ENCODE data around the gene PLPP4. TPM values are rescaled to one million over a fixed set of nuclear protein-coding genes. Genes with fewer than 3 reads are reported as not detected.

Gene PLPP4
- total RNA-seq, 1 experiment from 2014 or later = 14.7 TPM

- DNase-seq (ENCODE audit: low spot score) = no peak
Observed at GRCh38 chr10:120486671-120487205, 29.7 kb downstream of the PLPP4 start.

GRCh38 chr10:120490288-120490687, 33.3 kb downstream of the PLPP4 start:
- no peak for DNase-seq (ENCODE audit: low spot score)

- no peak for DNase-seq (ENCODE audit: low spot score)
Observed at GRCh38 chr10:120492346-120492745, 35.3 kb downstream of the PLPP4 start.

GRCh38 chr10:120493411-120494312, 36.6 kb downstream of the PLPP4 start:
- DNase-seq (ENCODE audit: low spot score) = no peak

GRCh38 chr10:120494313-120494710, 37.3 kb downstream of the PLPP4 start:
- DNase-seq (ENCODE audit: low spot score) = no peak

GRCh38 chr10:120495226-120496009, 38.4 kb downstream of the PLPP4 start:
- DNase-seq (ENCODE audit: low spot score) = peak; percentile 53

GRCh38 chr10:120499883-120500282, 42.9 kb downstream of the PLPP4 start:
- no peak for DNase-seq (ENCODE audit: low spot score)

GRCh38 chr10:120503689-120504088, 46.7 kb downstream of the PLPP4 start:
- no peak for DNase-seq (ENCODE audit: low spot score)

- DNase-seq (ENCODE audit: low spot score) = peak; percentile 10
Observed at GRCh38 chr10:120504227-120504626, 47.2 kb downstream of the PLPP4 start.

GRCh38 chr10:120505056-120505455, 48.0 kb downstream of the PLPP4 start:
- no peak for DNase-seq (ENCODE audit: low spot score)

GRCh38 chr10:120505866-120506265, 48.8 kb downstream of the PLPP4 start:
- DNase-seq (ENCODE audit: low spot score) = no peak

GRCh38 chr10:120506674-120507073, 49.6 kb downstream of the PLPP4 start:
- DNase-seq (ENCODE audit: low spot score) = no peak

- no peak for DNase-seq (ENCODE audit: low spot score)
Observed at GRCh38 chr10:120507175-120507574, 50.1 kb downstream of the PLPP4 start.

GRCh38 chr10:120507651-120508050, 50.6 kb downstream of the PLPP4 start:
- DNase-seq (ENCODE audit: low spot score) = no peak

GRCh38 chr10:120508393-120508792, 51.4 kb downstream of the PLPP4 start:
- peak; percentile 90 for DNase-seq (ENCODE audit: low spot score)

- no peak for DNase-seq (ENCODE audit: low spot score)
Observed at GRCh38 chr10:120508966-120509365, 51.9 kb downstream of the PLPP4 start.

GRCh38 chr10:120511165-120511564, 54.1 kb downstream of the PLPP4 start:
- DNase-seq (ENCODE audit: low spot score) = peak; percentile 34

- DNase-seq (ENCODE audit: low spot score) = no peak
Observed at GRCh38 chr10:120513307-120513796, 56.3 kb downstream of the PLPP4 start.

GRCh38 chr10:120514035-120514620, 57.1 kb downstream of the PLPP4 start:
- DNase-seq (ENCODE audit: low spot score) = peak; percentile 20

- DNase-seq (ENCODE audit: low spot score) = no peak
Observed at GRCh38 chr10:120514959-120515358, 57.9 kb downstream of the PLPP4 start.

- DNase-seq (ENCODE audit: low spot score) = no peak
Observed at GRCh38 chr10:120515741-120516140, 58.7 kb downstream of the PLPP4 start.

- DNase-seq (ENCODE audit: low spot score) = no peak
Observed at GRCh38 chr10:120516426-120516825, 59.4 kb downstream of the PLPP4 start.

All from H4 (cell line).